GM23338 (cell line): ENCODE results near the gene NRP2. TPM values are rescaled to one million over a fixed set of nuclear protein-coding genes. Genes with fewer than 3 reads are reported as not detected.
A peak's percentile ranks its signal among the peaks of the same experiment; 100 is the strongest.

Experiments
- ATAC-seq: fragments of 200-7000 bp; cut with Tn5 transposase; 3 replicates; pipeline ENCODE4 v1.9.1; 2020
- DNase-seq: peaks from one replicate; pipeline ENCODE4 v3.0.0-alpha.2; 2015; ENCODE audit warnings: low spot score
- H2AFZ ChIP-seq: fragments of 200-600 bp; sonication (generic); 2 replicates; pipeline ENCODE4 v1.8.0; 2016; ENCODE audit warnings: antibody characterized with exemption, mild to moderate bottlenecking, moderate library complexity
- H3F3A ChIP-seq: fragments of 200-600 bp; sonication (generic); replicated peaks from 2 replicates; pipeline ENCODE4 v1.8.0; 2017; ENCODE audit warnings: antibody characterized with exemption, mixed run types, low read depth
- H3K27ac ChIP-seq: fragments of 200-600 bp; sonication (generic); 2 replicates; pipeline ENCODE4 v1.6.1; 2016; ENCODE audit warnings: low read depth
- H3K27me3 ChIP-seq: fragments of 200-600 bp; sonication (generic); 2 replicates; pipeline ENCODE4 v1.8.0; 2016; ENCODE audit warnings: mild to moderate bottlenecking, mixed run types, moderate library complexity; ENCODE audit not compliant: insufficient read depth
- H3K36me3 ChIP-seq: fragments of 200-600 bp; sonication (generic); 2 replicates; pipeline ENCODE4 v1.8.0; 2016; ENCODE audit warnings: mild to moderate bottlenecking; ENCODE audit not compliant: insufficient read depth
- H3K4me1 ChIP-seq: fragments of 200-600 bp; sonication (generic); 2 replicates; pipeline ENCODE4 v1.8.0; 2016; ENCODE audit warnings: mild to moderate bottlenecking, moderate library complexity; ENCODE audit not compliant: insufficient read depth
- H3K4me2 ChIP-seq: fragments of 200-600 bp; sonication (generic); 2 replicates; pipeline ENCODE4 v1.7.1; 2017; ENCODE audit warnings: mixed run types
- H3K4me3 ChIP-seq: fragments of 200-600 bp; sonication (generic); 2 replicates; pipeline ENCODE4 v1.6.1; 2016; ENCODE audit warnings: mixed run types
- H3K79me2 ChIP-seq: fragments of 200-600 bp; sonication (generic); replicated peaks from 2 replicates; pipeline ENCODE4 v1.8.0; 2017; ENCODE audit warnings: mild to moderate bottlenecking; ENCODE audit not compliant: insufficient read depth
- H3K9me2 ChIP-seq: fragments of 200-600 bp; sonication (generic); 2 replicates; pipeline ENCODE4 v1.8.0; 2017; ENCODE audit not compliant: insufficient read depth
- H4K20me1 ChIP-seq: fragments of 200-600 bp; sonication (generic); replicated peaks from 2 replicates; pipeline ENCODE4 v1.8.0; 2017; ENCODE audit warnings: mild to moderate bottlenecking; ENCODE audit not compliant: insufficient read depth
- H3K27ac Mint-ChIP-seq: 2 replicates; pipeline ENCODE4 v1.8.0; 2020; ENCODE audit warnings: inconsistent platforms, mild to moderate bottlenecking, moderate library complexity, mixed read lengths
- H3K27me3 Mint-ChIP-seq: 3 replicates; pipeline ENCODE4 v1.8.0; 2022; ENCODE audit warnings: low read depth, mild to moderate bottlenecking, moderate library complexity, mixed read lengths, inconsistent platforms; ENCODE audit not compliant: insufficient read depth, poor library complexity
- H3K36me3 Mint-ChIP-seq: 3 replicates; pipeline ENCODE4 v1.8.0; 2021; ENCODE audit warnings: low read depth, mild to moderate bottlenecking, inconsistent platforms, moderate library complexity, mixed read lengths
- H3K4me1 Mint-ChIP-seq: 3 replicates; pipeline ENCODE4 v1.8.0; 2020; ENCODE audit warnings: mild to moderate bottlenecking, inconsistent platforms, mixed read lengths
- H3K4me3 Mint-ChIP-seq: 3 replicates; pipeline ENCODE4 v1.8.0; 2021; ENCODE audit warnings: moderate library complexity, mild to moderate bottlenecking, inconsistent platforms, mixed read lengths
- H3K9me3 Mint-ChIP-seq: 3 replicates; pipeline ENCODE4 v1.8.0; 2020; ENCODE audit warnings: moderate library complexity, mild to moderate bottlenecking, inconsistent platforms, mixed read lengths
- EZH2 ChIP-seq: fragments of 200-600 bp; sonication (generic); IDR thresholded peaks from one replicate; pipeline ENCODE4 v1.8.0; 2017; ENCODE audit warnings: antibody characterized with exemption, mild to moderate bottlenecking, low read depth; ENCODE audit not compliant: unreplicated experiment
- EZH2phosphoT487 ChIP-seq: fragments of 200-600 bp; sonication (generic); IDR thresholded peaks from one replicate; pipeline ENCODE4 v1.8.1; 2018; ENCODE audit warnings: antibody characterized with exemption; ENCODE audit not compliant: unreplicated experiment
- JUNB ChIP-seq: IDR thresholded peaks from one replicate; pipeline ENCODE4 v1.6.1; 2016; ENCODE audit warnings: antibody characterized with exemption; ENCODE audit not compliant: unreplicated experiment
- NANOG ChIP-seq: IDR thresholded peaks from 2 replicates; pipeline ENCODE4 v1.6.1; 2016; ENCODE audit warnings: antibody characterized with exemption, borderline replicate concordance
- STAT1 ChIP-seq: IDR thresholded peaks from one replicate; pipeline ENCODE4 v1.6.1; 2016; ENCODE audit warnings: antibody characterized with exemption; ENCODE audit not compliant: unreplicated experiment
- ZNF114 ChIP-seq: fragments of 250-450 bp; sonication (Bioruptor Pico); IDR thresholded peaks from 2 replicates; pipeline ENCODE4 v1.5.0; 2020; ENCODE audit warnings: mild to moderate bottlenecking, moderate library complexity
- ZNF331 ChIP-seq: fragments of 250-450 bp; sonication (Bioruptor Pico); IDR thresholded peaks from 2 replicates; pipeline ENCODE4 v1.5.0; 2020; ENCODE audit warnings: low read depth, mild to moderate bottlenecking, moderate library complexity
- polyA plus RNA-seq: library from polyadenylated mRNA; unstranded; fragments of >200 nt; fragmentation: Nextera tagmentation; extraction: Ambion mirVana; gene quantifications from 2 replicates; pipeline ENCODE4 v1.2.1, GENCODE V29; 2016
- total RNA-seq: library from RNA; depleted of rRNA; stranded (reverse); fragments of >200 nt; shearing (Covaris generic); gene quantifications from 2 replicates; pipeline ENCODE4 v1.2.3, GENCODE V29; 2014
- TF ChIP-seq, protein P1 (sequence below): fragments of 250-450 bp; sonication (Bioruptor Pico); IDR thresholded peaks from 2 replicates; pipeline ENCODE4 v1.5.0; 2020; ENCODE audit warnings: mild to moderate bottlenecking, moderate library complexity
- TF ChIP-seq, protein P2 (sequence below): IDR thresholded peaks from 2 replicates; pipeline ENCODE4 v1.6.1; 2016; ENCODE audit warnings: antibody characterized with exemption
- TF ChIP-seq, protein P3 (sequence below), 2 experiments: fragments of 200-600 bp in 1 of 2; sonication (generic) in 1 of 2; conservative IDR thresholded peaks; 2 replicates each; pipeline versions ENCODE4 v1.5.1 to v1.6.1; 2016 to 2017; ENCODE audit warnings: antibody characterized with exemption in 2 of 2, low read depth in 2 of 2, mild to moderate bottlenecking in 2 of 2, moderate library complexity in 1 of 2

Gene NRP2
- total and polyA plus RNA-seq, 2 experiments from 2014 or later, result 18.4 to 22.0 TPM

DNA sequence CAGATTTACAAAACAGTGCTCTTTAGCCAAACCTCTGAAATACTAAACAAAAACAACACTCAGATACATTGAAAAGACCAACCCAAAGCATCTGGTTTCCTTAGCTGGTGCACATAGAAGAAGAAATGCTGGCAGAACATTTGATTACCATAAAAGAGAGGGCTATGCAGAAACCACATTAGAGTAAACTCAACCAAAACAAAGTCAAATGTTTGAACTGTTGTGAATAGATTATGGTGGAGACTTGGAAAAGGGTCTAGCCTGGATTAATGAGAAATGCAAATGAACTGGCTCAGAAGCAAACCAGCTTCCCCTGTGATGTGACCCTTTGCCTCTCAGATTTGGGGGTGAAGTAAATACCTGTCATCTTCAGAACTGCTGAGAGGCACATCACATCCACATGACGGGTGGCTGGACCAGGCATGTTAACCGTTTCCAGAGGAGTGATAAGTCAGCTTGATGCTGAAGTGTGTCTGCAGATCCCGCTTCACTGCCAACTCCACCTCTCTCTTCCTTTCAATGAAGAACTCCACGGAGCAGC lies 153.0 kb downstream of the NRP2 start:
- H3K4me3 Mint-ChIP-seq, result no peak overlapping the region
- H3K27me3 ChIP-seq, result no peaks in the 10 kb centered on the region
- peak overlapping the region; percentile 45; the same call in 1 of the 2 replicates for H3K27ac Mint-ChIP-seq
- H3K27me3 Mint-ChIP-seq, result no peaks in the 10 kb centered on the region
- peak overlapping the region; percentile 45; the same call in 1 of the 2 replicates for H2AFZ ChIP-seq
- TF ChIP-seq ZNF114 (CRISPR knock-in tag) (no peak), EZH2phosphoT487 (no peak), ZNF331 (CRISPR knock-in tag) (no peak), EZH2 (no peak), STAT1 (no peak), NANOG (no peak), JUNB (no peak)
- TF ChIP-seq, protein P1, sequence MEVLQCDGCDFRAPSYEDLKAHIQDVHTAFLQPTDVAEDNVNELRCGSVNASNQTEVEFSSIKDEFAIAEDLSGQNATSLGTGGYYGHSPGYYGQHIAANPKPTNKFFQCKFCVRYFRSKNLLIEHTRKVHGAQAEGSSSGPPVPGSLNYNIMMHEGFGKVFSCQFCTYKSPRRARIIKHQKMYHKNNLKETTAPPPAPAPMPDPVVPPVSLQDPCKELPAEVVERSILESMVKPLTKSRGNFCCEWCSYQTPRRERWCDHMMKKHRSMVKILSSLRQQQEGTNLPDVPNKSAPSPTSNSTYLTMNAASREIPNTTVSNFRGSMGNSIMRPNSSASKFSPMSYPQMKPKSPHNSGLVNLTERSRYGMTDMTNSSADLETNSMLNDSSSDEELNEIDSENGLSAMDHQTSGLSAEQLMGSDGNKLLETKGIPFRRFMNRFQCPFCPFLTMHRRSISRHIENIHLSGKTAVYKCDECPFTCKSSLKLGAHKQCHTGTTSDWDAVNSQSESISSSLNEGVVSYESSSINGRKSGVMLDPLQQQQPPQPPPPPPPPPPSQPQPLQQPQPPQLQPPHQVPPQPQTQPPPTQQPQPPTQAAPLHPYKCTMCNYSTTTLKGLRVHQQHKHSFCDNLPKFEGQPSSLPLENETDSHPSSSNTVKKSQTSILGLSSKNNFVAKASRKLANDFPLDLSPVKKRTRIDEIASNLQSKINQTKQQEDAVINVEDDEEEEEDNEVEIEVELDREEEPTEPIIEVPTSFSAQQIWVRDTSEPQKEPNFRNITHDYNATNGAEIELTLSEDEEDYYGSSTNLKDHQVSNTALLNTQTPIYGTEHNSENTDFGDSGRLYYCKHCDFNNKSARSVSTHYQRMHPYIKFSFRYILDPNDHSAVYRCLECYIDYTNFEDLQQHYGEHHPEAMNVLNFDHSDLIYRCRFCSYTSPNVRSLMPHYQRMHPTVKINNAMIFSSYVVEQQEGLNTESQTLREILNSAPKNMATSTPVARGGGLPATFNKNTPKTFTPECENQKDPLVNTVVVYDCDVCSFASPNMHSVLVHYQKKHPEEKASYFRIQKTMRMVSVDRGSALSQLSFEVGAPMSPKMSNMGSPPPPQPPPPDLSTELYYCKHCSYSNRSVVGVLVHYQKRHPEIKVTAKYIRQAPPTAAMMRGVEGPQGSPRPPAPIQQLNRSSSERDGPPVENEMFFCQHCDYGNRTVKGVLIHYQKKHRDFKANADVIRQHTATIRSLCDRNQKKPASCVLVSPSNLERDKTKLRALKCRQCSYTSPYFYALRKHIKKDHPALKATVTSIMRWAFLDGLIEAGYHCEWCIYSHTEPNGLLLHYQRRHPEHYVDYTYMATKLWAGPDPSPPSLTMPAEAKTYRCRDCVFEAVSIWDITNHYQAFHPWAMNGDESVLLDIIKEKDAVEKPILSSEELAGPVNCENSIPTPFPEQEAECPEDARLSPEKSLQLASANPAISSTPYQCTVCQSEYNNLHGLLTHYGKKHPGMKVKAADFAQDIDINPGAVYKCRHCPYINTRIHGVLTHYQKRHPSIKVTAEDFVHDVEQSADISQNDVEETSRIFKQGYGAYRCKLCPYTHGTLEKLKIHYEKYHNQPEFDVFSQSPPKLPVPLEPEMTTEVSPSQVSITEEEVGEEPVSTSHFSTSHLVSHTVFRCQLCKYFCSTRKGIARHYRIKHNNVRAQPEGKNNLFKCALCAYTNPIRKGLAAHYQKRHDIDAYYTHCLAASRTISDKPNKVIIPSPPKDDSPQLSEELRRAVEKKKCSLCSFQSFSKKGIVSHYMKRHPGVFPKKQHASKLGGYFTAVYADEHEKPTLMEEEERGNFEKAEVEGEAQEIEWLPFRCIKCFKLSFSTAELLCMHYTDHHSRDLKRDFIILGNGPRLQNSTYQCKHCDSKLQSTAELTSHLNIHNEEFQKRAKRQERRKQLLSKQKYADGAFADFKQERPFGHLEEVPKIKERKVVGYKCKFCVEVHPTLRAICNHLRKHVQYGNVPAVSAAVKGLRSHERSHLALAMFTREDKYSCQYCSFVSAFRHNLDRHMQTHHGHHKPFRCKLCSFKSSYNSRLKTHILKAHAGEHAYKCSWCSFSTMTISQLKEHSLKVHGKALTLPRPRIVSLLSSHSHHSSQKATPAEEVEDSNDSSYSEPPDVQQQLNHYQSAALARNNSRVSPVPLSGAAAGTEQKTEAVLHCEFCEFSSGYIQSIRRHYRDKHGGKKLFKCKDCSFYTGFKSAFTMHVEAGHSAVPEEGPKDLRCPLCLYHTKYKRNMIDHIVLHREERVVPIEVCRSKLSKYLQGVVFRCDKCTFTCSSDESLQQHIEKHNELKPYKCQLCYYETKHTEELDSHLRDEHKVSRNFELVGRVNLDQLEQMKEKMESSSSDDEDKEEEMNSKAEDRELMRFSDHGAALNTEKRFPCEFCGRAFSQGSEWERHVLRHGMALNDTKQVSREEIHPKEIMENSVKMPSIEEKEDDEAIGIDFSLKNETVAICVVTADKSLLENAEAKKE (CRISPR knock-in tag), result no peak
- TF ChIP-seq, protein P2, sequence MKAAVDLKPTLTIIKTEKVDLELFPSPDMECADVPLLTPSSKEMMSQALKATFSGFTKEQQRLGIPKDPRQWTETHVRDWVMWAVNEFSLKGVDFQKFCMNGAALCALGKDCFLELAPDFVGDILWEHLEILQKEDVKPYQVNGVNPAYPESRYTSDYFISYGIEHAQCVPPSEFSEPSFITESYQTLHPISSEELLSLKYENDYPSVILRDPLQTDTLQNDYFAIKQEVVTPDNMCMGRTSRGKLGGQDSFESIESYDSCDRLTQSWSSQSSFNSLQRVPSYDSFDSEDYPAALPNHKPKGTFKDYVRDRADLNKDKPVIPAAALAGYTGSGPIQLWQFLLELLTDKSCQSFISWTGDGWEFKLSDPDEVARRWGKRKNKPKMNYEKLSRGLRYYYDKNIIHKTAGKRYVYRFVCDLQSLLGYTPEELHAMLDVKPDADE, result no peak
- TF ChIP-seq, protein P3, sequence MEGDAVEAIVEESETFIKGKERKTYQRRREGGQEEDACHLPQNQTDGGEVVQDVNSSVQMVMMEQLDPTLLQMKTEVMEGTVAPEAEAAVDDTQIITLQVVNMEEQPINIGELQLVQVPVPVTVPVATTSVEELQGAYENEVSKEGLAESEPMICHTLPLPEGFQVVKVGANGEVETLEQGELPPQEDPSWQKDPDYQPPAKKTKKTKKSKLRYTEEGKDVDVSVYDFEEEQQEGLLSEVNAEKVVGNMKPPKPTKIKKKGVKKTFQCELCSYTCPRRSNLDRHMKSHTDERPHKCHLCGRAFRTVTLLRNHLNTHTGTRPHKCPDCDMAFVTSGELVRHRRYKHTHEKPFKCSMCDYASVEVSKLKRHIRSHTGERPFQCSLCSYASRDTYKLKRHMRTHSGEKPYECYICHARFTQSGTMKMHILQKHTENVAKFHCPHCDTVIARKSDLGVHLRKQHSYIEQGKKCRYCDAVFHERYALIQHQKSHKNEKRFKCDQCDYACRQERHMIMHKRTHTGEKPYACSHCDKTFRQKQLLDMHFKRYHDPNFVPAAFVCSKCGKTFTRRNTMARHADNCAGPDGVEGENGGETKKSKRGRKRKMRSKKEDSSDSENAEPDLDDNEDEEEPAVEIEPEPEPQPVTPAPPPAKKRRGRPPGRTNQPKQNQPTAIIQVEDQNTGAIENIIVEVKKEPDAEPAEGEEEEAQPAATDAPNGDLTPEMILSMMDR (conservative IDR thresholded peaks at IDR 0.05; ENCODE audit: low read depth in 2 of 2), result no peak
- no peak overlapping the region for H3K4me3 ChIP-seq
- DNase-seq, result no peak
- no peaks in the 10 kb centered on the region for H4K20me1 ChIP-seq
- H3F3A ChIP-seq, result no peaks in the 10 kb centered on the region
- peaks cover 22% of the 10 kb centered on the region for H3K9me3 Mint-ChIP-seq
- peaks cover 13% of the 10 kb centered on the region; the same call in 1 of the 2 replicates for H3K9me2 ChIP-seq
- no peaks in the 10 kb centered on the region for H3K79me2 ChIP-seq
- H3K4me2 ChIP-seq, result peak overlapping the region; percentile 39
- H3K4me1 ChIP-seq, result peaks cover 21% of the 10 kb centered on the region
- ATAC-seq, result no peak
- peaks cover 27% of the 10 kb centered on the region; the same call in 2 of the 3 replicates for H3K36me3 Mint-ChIP-seq
- peaks cover 10% of the 10 kb centered on the region; the same call in 1 of the 2 replicates for H3K36me3 ChIP-seq
- H3K4me1 Mint-ChIP-seq, result peaks cover 26% of the 10 kb centered on the region
- H3K27ac ChIP-seq, result no peak overlapping the region
